AG09319 (cell line): ENCODE data around the gene DUSP14.

ENCODE experiments used
- DNase-seq: peaks from one replicate; pipeline ENCODE4 v3.0.0-alpha.2; 2010; ENCODE audit warnings: low read depth; ENCODE audit errors: extremely low read depth
- TF ChIP-seq, protein P1 (sequence below): IDR thresholded peaks from 2 replicates; pipeline ENCODE4 v1.5.1; 2011; ENCODE audit warnings: low read depth, mild to moderate bottlenecking, inconsistent platforms, low read length, moderate library complexity

DUSP14 gene

GRCh38 chr17:37461668-37462067, 28.0 kb upstream of the DUSP14 start:
- DNase-seq: no peak
- TF ChIP-seq, protein P1, sequence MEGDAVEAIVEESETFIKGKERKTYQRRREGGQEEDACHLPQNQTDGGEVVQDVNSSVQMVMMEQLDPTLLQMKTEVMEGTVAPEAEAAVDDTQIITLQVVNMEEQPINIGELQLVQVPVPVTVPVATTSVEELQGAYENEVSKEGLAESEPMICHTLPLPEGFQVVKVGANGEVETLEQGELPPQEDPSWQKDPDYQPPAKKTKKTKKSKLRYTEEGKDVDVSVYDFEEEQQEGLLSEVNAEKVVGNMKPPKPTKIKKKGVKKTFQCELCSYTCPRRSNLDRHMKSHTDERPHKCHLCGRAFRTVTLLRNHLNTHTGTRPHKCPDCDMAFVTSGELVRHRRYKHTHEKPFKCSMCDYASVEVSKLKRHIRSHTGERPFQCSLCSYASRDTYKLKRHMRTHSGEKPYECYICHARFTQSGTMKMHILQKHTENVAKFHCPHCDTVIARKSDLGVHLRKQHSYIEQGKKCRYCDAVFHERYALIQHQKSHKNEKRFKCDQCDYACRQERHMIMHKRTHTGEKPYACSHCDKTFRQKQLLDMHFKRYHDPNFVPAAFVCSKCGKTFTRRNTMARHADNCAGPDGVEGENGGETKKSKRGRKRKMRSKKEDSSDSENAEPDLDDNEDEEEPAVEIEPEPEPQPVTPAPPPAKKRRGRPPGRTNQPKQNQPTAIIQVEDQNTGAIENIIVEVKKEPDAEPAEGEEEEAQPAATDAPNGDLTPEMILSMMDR: no peak

GRCh38 chr17:37462492-37462891, 27.2 kb upstream of the DUSP14 start:
- TF ChIP-seq, protein P1: no peak
- DNase-seq: no peak

GRCh38 chr17:37463039-37463438, 26.7 kb upstream of the DUSP14 start:
- TF ChIP-seq, protein P1: no peak
- no peak for DNase-seq

DNA sequence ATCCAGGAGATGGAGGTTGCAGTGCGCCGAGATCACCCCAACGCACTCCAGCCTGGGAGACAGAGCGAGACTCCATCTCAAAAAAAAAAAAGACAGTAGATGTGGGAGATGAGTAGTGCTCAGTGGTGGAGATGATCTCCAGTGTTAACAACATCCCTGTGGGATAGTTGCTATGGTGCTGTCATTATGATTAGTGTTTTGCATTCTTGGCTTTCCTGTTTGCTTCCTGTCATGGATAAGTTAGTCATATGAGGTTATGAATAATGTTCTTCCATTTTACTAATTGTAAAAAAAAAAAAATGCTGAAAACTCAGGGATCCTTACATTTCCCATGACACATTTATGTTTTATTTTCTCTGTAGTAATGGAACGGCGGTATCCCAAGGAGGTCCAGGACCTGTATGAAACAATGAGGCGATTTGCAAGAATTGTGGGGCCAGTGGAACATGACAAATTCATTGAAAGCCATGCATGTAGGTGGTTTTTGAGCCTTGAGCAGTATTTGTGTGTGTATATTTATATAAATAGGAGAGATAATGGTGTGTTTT, 24.5 kb upstream of the DUSP14 start:
- DNase-seq: no peak
- TF ChIP-seq, protein P1: no peak

- no peak for DNase-seq
- TF ChIP-seq, protein P1: no peak
Measured at GRCh38 chr17:37466471-37466870, 23.2 kb upstream of the DUSP14 start.

GRCh38 chr17:37470181-37470580, 19.5 kb upstream of the DUSP14 start:
- TF ChIP-seq, protein P1: no peak
- no peak for DNase-seq

DNA sequence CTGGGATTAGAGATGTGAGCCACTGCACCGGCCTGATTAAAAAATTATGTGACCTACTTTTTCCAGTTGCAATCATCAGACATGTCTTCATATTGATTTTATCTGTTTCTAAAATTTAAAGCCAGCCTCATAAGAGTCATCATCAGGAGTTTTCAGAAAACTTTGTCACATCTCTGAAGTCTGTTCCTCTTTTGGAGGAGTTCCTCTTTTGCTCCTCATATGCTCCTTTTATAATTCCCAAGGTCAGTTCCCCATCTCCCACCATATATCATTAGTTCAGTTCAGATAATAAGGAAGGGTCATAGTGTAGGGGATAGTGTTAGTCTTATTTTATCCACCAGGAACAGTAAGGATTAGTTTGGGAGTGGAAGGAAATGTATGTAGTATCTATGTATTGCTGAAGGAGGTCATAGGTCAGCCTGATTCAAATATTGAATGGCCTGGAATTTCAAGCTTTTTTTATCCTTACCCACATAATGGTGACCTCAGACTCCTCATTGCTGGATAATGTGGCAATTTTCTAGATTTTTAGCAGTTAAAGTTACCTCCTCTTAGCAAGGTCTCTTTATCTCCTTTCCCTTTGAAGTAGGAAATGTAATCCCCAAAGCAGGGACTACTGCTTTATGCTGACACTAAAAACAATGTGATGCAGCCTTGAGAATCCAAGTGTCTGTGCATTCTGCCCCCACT, 13.8 kb upstream of the DUSP14 start:
- TF ChIP-seq, protein P1: no peak

More for the DNA sequence above, 13.8 kb upstream of the DUSP14 start:
- no peak for DNase-seq
